AG08396 (cell line): Measurements from ENCODE around the gene DIAPH2.

ENCODE experiments used
- DNase-seq: peaks from one replicate; pipeline ENCODE4 v3.0.0; 2012; ENCODE audit warnings: low spot score, mixed read lengths

The DIAPH2 gene

DNA sequence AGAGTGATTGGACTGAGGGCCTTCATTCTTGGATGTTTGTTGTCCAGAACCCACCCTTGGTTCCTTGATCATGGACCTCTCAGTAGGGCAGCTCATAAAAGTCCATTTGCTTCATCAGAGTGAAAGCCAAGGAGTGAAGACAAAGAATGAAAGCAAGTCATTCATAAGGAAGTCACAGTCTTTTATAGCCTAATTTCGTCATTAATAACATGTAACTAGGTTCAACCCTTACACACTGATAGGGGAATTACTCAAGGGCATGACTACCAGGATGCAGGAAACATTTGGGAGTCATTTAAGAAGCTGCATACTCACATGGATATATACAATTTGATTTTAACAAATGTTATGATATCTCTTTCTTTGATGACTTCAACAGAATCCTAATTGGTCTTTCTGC lies 294.3 kb downstream of the DIAPH2 start:
- DNase-seq: no peak

DNA sequence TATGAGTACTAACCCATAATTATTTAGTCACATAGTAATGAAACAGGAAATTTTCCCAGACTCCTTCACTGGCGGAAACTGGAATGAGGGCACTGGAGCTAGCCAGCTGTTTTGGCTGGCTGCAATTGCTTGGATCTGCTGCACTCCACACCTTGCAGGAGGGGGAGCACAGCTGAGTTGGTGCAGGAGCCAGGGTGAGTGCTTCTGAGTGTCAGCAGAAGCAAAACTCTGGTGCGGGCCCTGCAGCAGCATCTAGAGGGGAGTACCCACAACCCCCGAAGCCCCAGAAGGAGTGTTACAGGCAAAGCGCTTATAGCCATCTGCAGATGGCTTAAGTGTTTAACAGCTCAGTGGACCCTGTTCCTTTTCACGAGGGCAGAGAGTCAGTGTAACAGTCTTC lies 295.1 kb downstream of the DIAPH2 start:
- DNase-seq: no peak

DNA sequence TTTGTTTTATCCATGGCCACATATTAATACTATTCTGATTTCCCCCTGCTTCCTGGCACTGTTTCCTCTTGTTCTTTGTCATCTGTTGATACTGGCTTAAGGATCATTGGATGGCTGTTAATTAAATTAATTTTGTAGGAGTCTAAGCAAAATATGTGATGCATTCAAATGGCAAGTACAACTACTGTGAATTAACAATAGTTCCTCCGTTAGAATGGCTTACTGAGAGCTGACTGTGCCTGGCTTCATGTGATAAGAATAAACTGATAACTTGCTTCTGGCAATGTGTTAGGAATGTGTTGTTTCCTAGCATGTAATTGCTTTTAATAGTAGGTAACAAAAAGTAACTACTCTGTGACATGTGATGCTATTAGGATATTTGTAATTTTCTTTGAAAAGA lies 297.5 kb downstream of the DIAPH2 start:
- DNase-seq: no peak

DNA sequence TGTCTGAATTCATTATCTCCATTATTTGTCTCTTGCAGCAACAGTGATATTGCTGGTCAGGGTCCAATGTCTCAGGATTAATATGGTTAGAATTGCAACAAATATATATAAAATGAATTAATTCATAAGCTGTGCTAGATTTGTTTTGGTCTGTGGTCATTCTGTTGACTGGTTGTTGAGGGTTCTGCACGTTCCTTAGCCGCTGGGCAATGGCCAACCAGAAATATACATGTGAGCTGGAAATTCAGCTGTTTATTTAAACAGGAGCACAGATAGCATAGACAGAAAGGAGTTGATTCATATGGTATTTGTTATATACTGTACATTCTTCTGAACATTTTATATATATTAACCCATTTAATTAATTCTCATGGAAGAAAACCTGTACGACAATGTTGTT lies 299.9 kb downstream of the DIAPH2 start:
- DNase-seq: no peak

DNA sequence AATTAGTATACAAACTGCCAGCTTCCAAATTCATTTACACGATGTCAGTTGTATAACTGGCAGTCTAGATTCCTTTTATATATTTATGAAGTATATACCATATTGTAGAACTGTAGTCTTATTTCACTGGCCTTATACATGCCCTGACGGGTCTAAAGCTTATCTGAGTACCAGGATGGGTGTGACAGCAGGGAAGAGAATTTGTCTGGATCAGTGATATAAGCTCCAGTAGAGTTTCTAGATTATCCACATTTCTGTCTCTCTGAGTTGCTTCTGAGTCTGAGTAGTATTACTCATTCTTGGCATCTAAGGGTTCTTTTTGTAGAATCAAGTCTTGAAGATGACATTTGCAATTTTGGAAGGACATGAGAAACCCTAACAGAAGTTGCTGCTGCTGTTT lies 300.4 kb downstream of the DIAPH2 start:
- no peak for DNase-seq

DNA sequence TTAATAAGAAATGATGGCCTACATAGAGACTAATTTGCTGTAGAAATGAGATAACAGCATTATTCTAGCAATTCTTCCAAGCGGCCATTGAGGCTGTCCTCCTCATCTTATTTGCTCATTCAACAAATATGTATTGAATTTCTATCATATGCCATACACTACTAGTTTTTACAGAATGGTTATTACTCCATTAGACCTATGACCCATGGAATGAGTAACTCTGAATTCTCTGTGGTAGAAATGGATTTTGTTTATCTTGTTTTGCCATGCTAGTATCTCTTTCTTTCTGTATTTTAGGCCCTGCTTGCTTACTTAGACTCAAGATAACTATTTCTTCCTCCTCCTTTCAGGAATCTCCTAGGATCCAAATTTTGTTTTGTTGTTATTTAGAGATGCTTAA lies 302.6 kb downstream of the DIAPH2 start:
- no peak for DNase-seq

DNA sequence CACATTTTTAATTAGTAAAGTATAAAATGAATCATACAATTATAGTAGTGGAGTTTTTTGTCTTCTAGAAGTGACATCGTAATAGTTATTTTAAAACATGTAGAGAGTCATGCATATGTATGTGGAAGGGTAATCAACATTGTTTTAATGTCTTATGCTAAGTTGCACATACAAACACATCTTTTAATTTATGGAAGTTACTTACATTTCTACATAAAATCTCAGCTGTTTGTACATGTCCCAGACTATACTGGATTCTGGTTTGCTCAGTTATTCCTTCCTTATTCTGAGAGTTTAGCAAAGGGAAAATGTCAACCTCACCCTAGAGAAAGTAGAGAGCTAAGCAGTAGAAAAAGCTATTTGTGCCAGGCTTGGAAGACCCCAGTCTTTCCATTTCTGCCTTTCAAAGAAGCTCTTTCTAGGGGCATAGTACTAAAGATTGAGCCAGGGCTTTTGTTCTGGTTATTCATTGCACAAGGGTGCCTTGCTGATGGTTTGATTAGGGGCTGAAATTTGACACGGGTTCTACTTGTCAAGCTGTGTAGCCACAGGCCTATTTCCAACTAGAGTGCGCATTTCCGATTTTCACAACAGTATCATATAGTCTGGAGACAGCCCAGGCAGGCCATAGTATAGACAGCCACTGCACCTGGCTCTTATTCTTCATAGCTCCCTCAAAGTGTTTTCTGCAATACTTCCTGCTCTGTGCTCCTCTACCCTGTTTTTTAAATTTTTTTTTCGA lies 305.4 kb downstream of the DIAPH2 start:
- DNase-seq: no peak

DNA sequence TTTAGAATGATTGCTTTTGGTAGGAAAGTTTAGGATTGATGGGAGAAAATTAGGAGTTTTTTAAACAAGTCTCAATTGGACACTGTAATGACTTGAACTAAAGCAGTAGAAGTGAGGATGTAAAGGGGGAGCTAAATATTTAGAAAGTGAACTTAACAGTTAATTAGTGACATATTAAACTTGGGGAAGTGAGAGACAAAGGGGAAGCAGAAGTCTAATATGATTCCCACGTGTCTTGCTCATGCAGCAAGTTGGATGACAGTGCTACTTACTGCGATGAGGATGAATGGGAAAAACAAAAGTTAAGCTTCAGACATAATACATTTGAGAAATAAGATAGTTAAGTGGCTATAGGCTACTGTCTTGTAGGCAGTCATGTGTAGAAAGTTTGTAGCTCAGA lies 309.5 kb downstream of the DIAPH2 start:
- DNase-seq: no peak

DNA sequence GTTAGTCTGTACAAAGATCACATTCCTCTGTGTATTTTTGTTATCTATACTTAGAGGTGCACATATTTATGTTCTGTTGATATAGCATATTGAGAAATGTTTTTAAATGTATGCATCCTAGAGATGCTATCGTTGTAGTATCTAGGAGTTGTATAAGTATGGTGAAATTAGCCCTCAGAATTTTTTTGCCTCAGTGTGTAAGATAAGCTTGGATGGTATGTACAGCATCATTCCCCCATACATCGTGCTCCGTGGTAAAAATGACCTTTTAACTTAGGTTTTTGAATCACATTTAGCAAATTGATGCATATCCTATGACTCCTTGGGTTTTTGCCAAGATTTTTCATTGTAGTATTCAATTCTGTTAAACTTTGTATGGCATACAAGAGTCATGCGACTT lies 312.6 kb downstream of the DIAPH2 start:
- no peak for DNase-seq

DNA sequence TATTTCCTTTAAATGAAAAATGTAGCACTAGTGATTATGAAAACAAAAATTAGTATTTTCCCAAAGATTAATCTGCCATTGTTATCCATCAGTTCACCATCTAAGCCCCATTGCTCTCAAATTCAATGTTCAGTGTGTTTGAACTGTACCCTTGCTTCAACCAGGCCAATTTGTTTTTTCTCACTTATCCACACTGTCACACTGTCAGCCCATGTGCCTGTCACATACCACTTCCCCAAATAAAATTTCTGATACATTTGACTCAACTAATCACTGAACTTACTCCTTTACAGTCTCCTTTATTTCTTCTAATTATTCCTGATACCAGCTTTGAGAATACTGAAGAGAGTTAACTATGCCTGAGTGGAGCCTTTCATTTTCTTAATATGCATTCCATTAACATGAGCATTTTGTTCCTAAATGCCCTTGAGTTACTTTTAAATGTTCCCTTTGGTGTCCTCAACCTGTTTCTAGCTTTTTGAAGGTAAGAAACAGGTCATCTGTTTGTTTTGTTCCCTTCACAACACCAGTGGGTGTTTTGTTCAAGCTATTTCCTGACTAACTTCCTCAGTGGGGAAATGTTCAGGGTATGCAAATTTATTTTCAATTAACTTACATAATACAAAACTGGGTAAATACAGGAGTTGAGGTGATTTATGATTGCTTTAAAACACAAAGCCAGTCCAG lies 316.2 kb downstream of the DIAPH2 start:
- DNase-seq: no peak

DNA sequence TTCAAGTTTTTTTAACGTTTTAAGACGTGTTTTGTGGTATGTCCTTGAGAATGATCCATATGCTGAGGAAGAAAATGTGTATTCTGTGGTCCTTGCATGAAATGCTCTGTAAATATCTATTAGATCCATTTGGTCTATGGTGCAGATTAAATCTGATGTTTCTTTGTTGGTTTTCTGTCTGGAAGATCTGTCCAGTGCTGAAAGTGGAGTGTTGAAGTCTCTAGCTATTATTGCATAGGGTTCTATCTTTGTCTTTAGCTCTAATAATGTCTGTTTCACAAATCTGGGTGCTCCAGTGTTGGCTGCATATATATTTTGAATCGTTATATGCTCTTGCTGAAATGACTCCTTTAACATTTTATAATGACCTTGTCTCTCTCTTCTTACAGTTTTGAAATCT lies 321.5 kb downstream of the DIAPH2 start:
- DNase-seq: no peak

DNA sequence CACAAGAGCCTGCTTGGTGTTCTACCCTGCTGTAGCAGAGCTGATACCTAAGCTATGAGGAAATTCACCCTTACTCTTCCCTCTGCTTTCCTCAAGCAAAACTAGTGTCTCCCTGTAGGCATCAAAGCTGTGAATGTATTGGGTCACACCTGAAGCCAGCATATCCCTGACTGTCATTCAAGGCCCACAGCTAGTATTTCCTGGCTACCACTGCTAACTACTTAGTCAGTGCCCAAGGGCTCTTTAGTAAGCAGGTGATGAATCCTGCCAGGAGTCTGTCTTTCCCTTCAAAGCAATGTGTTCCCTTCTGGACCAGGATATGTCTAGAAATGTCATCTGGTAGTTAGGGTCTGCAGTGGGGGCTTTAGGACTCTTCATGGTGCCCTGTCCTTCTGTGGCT lies 324.7 kb downstream of the DIAPH2 start:
- DNase-seq: no peak

DNA sequence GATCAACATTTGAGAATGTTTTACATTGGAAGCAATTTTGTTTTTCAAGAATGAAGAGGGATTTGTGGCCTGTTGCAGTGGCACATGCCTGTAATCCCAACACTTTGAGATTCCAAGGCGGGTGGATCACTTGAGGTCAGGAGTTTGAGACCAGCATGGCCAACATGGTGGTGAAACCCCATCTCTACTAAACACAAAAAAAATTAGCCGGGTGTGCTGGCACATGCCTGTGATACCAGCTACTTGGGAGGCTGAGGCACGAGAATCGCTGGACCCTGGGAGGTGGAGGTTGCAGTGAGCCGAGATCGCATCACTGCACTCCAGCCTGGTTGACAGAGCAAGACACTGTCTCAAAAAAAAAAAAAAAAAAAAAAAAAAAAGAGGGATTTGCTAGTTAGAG lies 326.9 kb downstream of the DIAPH2 start:
- DNase-seq: no peak

DNA sequence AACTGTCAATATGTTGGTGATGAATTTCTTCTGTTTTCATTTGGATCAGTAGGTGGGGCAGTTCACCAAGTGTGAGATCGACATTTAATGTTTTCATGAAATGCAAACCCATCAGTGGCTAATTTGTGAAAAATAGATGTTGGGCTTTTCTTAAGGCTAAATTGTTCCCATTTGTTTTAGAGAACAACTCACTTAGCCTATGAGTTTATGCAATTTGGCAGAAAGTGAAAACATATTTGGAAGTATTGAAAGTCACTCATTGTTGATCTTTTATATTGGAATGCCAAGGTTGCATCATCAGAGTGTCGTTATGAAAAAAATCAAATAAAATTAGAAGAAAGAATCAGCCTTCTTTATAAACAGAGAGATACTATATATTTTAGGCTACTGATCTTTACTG lies 331.5 kb downstream of the DIAPH2 start:
- DNase-seq: no peak

DNA sequence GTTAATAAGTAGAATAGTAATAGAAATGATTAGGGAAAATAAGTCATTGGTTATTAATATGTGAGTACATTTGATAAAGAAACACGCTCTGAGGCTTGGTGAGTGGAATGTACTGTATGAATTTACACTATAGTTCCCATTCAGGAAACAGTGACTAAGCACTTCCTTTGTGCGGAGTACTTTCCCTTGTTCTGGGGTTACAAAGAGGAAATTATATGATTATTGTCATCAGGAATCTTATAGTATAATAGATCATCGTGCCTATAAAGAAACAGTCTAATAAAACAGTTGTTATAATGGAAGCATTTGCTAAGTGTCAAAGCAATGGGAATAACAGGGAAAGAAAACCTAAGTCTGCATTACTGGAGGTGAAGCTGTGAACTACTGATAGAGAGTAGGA lies 337.0 kb downstream of the DIAPH2 start:
- DNase-seq: no peak

DNA sequence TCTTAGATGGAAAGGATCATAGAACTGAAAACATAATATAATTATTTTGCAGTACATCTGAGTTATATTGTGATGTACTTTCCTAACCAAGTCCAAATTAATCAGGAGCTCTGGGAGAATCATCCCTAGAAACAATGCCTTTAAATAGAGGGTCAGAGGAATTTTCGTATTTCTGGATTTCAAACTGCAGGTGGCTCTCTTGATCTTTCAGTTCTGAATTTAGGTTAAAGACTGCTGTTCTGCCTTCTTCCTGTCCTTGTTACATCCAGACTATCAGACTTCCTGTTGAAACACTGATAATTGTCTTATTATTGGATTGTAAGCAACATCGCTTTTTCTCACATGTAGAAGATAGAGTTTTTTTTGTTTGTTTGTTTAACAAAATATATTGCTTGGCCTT lies 341.8 kb downstream of the DIAPH2 start:
- DNase-seq: no peak

DNA sequence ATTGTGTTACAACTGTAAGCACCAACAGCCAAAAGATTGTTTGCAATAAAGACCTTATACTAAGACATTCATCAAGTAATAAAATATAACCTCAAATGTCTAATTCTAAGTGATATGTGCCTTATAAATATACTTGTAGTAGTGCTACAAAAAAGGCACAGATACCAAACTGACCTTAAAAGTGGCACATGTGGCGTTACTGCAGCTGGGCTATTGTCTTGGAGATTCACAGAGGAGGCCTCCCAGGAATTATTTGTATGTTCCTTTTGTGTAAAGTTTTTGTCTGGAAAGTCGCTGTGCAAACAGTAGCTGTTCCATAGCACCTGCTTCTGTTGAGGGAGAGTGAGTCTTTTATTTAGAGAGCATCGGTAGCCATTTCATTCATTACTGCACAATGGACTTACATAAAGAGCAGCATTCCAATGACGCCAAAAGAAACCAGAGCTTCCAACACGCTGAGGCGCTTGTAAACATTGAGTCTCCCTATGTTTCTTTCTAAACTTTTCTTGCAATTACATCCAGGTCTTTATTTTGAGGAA lies 342.8 kb downstream of the DIAPH2 start:
- no peak for DNase-seq

DNA sequence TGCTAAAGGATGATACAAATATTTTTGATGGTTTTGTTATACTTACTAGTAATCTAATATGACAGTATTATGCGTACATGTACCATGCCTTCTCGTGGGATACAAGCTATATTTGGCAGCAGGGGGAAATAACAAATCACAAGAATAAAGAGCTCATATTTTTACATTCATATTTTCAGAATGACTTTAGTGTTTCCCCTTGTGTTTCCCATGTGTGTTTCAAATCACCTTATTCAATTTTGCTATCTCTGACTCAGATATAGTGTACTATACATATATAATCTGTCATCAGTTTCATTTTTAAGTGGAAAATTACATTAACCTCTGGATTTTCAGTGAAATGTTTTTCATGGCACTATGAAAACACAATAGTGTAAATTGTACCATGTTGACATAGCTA lies 345.8 kb downstream of the DIAPH2 start:
- DNase-seq: no peak

DNA sequence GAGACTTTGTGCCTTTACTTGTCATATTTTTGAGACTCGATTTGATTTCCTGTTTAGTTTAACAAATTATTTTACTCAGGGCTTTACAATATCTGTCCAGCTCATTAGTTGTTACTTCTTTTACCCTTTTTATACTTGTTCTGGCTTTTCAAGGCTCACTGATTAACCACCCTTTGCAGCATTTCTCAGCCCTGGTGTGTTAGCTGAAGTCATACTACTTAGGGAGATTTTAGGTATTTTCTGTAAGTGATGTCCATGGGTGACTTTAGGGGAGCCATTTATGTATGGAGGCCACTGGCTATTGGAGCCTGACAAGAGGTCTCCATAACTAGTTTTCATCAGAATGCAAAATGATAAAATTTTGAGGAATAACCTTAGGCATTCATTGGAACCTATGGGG lies 346.3 kb downstream of the DIAPH2 start:
- no peak for DNase-seq

DNA sequence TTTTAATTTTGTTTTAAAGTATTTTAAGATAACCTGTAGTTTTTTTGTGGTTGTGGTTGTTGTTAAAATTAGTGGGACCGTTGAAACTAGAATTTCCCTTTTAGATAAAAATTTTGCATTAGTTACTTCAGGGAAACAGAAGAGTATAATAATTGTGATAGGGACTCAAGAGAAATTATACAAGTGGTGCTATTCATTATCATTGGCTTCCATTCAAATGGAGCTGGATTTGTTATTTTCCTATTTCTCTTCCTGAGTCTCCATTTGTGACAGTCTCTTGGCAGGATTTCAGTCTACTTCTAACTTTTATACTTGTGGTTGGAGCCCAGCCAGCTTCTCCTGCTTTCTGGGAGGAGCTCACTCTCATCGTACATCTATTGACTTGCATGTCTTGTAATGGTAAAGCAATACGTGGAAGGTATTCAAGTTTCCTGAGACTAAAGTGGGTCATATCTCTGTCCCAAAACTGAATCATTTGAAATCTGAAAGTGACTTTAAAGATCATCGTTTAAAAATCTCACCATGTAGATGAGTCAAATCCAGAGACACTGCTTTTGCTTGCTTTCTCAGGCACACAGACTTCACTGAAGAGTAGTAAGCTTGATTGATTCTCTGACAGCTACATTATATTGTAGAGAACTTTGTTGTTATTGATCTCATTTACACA lies 354.9 kb downstream of the DIAPH2 start:
- no peak for DNase-seq

DNA sequence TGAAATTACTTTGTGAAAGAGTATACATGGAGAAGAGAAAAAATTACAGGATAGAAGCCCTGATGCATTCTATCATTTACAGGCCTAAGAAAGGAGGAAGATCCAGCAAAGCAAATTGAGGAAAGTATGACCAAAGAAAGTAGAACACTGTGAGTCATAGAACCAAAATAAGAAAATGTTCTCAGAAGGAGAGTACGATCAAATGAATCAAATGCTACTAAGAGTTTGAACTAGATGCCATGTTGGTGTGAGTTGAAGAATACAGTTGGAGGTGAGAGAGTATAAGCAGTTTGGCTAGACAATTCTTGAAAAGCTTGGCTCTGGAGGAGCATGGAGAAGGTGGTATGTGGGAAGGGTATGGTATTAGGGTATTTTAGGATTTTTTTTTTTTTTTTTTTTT lies 360.8 kb downstream of the DIAPH2 start:
- DNase-seq: no peak

DNA sequence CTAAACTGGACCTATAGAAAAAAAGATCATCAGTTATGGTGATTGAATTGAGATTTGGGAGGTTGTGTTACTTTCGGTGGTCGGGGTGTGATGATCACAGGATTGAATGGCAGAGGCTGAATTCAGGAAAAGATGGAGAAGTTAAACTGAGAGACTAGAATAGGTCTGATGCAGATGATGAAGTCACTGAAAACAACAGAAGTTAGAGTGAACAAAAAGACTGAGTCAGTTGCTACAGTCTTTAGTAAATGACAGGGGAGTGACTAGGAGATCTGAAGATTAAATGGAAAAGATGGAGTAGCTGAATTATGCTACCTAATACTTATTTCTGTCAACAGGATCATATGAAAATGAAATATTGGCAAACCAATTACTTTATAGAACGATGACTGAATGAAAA lies 362.2 kb downstream of the DIAPH2 start:
- DNase-seq: no peak

DNA sequence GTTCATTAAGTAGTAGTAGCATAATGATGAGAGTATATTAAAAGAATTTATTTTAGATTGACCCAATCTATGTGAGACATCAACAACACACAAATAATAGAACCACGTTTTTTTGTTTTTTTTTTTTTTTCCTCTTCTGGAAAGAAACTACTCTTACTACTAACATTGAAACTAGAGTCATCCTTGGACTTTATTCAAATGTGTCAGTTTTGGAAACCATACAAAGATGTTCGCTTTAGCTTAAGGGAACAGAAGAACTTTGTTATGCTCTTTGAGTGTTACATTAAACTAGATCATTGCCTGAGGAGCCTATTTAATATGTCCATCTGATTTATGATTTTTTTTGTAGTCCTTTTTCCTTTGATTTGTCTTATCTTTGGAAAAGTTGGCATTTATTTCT lies 365.8 kb downstream of the DIAPH2 start:
- no peak for DNase-seq
